GM18868 (cell line): ENCODE data around the gene PDE1C.
"Not testable (repeated sequence)": the region's sequence is repeated elsewhere in the genome, so short reads cannot be mapped to it uniquely, and the experiment has no call there.

ENCODE experiments used
- ATAC-seq: cut with Tn5 transposase; IDR thresholded peaks from one replicate; pipeline ENCODE4 v1.9.1; 2021; ENCODE audit warnings: mild to moderate bottlenecking, moderate library complexity; ENCODE audit not compliant: unreplicated experiment

PDE1C gene

DNA sequence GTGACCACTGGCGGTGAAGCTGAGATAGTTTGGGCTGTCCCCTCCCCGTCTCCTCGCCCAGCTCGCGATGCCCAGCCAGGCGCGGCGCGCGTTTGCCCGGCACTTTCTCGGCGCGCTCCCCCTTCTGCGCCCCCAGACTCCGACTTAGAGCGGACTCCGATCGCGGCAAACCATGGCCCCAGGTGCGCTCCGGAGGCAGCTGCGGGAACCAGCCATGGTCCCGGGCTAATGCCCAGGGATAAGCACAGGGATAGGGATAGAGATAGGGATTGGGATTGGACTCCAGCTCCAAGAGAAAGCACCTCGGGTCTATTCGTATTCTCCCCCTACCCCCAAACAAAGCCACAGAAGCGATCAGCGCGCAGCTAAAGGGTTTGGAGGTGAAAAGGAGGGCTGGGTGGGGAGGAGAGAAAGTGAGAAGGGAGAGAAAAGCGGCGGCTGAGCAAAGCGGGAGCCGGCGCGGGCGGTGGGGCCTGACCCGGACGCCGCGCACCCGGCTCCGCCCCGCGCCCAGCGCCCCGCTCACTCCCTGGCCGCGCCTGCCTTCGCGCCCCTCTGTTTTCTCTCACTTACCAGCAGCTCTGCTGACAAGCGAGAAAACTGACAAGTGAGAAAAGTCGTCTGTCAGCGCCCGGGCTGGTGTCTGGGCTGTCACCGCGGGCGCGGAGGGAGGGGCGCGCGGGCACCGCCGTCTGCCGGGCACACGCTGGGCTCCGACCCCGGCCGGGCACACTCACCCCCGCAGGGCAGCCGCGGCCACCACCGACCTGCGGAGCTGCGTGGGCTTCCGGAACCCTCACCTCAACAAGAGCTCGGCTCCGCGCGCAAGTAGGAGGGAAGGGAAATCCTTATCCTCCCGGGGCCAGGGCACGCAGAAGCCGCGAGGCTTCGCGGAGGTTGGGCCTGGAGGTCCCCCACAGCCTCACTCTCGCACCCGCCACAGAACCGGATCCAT is at the start of gene PDE1C:
TSS of gene PDE1C (minus strand) at position 2 of the 955 bp plus-strand sequence.
- no peak for ATAC-seq

DNA sequence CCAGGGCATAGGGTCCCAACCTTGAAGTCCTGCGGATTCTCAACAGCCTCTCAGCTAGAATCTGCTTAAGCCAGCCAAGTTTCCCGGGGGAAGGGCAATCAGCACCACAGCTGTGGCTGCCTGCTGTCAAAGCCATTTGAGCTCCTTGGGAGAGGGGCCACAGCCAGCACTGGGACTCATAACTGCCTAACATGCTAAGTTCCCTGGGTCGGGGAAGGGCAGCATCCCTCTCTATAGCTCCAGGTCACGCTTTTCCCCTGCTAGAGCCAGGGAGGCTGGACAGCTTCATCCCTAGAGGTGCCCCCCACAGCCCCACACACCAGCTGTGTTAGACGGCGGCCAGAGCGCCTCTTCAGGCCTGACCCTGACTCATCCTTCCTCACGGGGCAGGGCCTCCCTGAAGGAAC is 49.6 kb upstream of the PDE1C start:
- no peak for ATAC-seq

GRCh38 chr7:32117837-32118236 is 47.6 kb upstream of the PDE1C start:
- no peak for ATAC-seq

DNA sequence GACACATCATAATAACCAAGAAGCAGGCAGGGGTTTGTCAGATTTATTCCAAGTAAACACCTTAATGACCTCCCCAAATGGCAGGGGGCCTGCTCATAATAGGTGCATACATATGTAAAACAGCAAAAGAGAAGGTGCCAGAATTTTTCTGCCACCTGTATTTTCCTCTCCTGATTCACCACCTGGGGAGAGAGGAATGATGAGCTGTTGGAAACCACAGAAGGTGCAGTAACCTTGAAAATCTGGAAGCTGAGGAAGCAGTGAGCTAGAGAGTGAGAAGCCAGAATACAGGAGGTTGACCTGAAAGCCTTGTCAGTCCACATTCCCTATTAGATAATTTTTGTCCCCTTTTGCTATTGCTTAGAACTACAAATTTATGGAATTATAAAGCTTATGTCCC is 46.2 kb upstream of the PDE1C start:
- no peak for ATAC-seq

GRCh38 chr7:32115831-32116230 is 45.6 kb upstream of the PDE1C start:
- ATAC-seq: no peak

DNA sequence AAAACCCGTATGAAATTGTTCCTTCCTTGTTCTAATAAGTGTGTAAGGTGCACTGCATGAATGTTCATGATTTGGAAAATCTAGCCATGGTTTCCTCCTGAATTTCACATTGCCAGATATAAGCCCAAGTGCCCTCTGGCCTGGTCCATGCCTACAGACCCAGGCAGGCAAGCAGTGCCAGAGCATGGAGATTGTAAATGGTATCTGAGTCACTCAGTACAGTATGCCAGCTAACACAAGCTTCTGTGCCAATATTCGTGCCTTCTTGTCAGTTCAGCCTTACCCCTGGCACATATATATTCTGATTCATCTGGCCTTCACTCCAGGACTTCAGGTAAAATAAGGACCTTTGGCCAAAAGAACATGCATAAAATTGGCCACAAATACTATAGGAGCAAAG is 38.4 kb upstream of the PDE1C start:
- no peak for ATAC-seq

DNA sequence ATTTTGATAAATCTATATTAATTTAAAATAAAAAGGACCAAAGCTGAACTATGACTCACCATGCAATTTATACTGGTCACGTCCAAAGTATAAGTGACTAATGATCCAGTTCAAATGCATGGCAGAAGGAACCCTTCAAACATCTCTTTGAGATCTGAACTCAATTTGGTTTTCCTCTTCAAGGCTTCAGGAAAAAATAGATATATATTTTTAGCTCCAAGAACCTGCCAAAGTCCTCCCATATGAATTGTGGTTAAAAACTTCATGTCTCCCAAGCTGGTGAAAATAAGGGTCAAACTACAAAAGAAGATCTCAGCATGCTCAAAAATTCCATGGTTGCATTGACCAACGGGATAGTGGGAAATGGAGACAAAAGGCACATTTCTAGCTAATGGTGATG is 34.6 kb upstream of the PDE1C start:
- ATAC-seq: no peak

DNA sequence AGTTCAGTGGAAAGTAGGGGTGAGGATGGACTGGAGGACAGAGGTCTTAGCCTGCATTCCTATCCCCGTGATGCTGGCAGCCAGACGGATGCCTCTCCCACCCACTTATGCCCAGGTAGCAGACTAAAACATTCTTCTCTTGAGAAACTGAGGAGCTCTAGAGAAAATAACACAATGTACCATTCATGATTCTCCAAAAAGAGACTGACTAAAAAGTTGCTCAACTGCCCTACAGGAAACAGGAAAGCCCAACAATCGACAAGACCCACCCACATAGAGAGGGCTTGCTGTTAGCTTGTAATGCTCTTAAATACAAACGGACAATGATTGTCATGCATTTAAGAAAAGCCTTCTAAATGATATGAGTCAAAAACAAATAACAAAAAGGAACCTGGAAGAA is 33.2 kb upstream of the PDE1C start:
- no peak for ATAC-seq

DNA sequence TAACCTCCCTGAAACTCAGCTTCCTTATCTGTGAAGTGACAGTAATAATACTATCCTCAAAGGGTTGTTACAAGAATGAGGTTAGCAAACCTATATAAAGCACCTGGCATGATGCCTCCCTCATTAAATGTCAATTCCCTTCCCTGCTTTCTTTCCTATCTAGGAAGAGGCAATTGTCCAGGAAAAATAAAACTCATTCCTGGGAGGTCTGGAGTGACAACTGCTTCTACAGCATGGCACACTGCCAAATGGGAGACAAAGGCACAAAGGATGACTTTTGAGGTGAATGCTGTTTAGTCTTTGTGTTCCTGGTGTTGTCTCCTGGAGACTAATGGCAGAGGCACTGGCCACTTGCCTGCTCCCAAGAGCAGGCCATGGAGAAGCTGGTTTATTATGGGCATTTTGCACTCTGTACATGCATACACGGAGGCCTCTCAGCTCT is 32.2 kb upstream of the PDE1C start:
- no peak for ATAC-seq

- no peak for ATAC-seq
Measured at GRCh38 chr7:32100407-32100907, 30.2 kb upstream of the PDE1C start.

DNA sequence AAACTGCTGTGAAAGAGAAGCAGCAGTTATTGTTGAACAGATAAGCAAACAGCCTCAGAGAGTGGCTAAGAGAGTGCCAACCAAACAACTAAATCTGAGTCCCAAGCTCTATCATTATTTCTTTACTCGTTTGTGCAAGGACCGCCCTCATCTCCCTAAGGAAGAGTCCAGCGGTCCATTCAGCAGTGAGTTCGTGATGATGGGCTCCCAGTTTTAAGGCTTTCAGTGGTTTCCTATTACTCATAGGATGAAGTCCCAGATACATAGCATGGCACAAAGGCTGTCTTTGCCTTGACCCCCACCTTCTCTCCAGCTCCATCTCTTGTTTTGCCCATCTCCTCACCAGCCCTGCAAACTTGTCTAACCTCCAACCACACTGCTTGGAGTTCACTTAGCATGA is 24.3 kb upstream of the PDE1C start:
- no peak for ATAC-seq

DNA sequence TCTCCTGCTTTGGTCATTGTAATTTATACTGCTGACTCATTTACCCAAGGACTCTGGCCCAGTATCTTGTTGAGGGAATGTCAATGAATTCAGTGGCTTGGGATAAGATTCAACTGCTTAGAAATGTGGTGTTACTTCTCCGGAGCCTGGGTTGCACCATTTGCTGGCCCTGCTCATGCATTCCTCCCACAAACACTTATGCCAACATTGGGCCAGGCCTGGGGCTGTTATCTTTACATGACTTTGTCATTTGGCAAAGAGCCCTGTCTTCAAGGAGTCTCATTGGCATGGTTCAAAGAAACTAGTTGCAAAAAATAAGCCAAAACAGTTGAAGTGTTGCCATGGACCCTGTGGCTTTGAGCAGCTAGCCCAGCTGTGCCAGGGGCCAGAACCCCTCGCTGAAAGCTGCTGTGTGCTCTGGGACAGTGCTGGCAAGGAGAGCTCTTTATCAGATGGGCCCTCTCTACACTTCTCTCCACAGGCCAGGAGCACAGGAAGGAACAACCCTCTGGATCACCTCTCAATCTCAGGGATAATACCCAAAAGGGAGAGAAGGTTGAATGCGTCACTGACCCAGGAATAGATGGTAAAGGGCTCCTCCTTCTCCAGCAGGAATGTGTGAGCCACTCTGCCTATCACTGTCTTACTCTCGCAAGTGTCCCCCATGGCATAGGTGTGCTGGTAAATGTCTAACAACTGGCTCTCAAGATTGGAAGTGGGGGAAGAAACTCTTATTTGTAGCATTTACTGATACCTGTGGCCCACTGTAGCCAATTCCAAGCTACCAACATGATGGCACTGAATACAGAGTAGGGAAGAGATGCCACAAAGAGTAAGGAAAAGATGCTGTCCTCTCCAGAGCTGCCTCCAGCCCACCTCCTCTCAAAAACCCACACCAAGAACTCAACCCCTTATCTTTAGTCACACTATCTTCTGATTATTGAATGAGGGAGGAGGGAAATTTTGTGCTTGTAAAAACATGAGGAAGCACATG is 23.5 kb upstream of the PDE1C start:
- no peak for ATAC-seq

- no peak for ATAC-seq
Measured at GRCh38 chr7:32092346-32092745, 22.1 kb upstream of the PDE1C start.

GRCh38 chr7:32091608-32092210 is 21.5 kb upstream of the PDE1C start:
- peak; percentile 65 for ATAC-seq

DNA sequence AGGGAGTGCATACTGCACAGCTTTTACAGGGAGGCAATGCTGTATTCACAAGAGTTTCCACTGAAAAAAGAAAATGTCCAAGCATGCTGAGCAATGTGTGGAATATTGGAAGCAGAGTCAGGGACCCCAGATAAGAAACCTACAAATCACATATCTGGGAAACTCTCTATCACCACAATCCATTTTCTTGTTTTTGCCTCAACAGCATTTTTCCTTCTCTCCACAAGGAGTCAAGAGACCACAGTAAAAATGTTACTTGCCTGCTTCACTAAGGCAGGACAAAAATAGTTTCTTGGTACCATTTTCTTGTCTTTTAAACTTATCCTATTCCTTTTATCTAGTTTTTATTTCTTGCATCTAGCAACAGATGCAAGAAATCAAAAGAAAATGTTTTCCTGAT is 19.5 kb upstream of the PDE1C start:
- no peak for ATAC-seq

DNA sequence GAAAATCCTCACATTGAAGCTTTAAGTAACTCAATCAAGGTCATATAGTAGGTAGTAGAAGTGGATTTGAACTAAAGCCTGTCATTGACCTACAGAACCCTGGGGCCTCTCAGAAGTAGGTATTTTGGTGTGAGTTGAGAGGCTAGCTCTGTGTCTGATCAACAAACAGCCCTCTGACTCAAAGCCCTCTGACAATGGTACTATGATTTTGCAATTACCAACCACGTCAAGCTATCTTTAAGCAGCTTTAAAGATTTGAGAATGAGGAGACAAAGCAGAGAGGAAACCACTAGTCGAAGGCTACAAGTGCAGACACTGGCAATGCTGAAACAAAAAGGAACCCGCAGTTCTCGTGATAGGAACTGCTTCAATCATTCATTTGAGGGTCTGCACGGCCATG is 19.0 kb upstream of the PDE1C start:
- ATAC-seq: no peak

GRCh38 chr7:32088451-32088881 is 18.3 kb upstream of the PDE1C start:
- no peak for ATAC-seq

DNA sequence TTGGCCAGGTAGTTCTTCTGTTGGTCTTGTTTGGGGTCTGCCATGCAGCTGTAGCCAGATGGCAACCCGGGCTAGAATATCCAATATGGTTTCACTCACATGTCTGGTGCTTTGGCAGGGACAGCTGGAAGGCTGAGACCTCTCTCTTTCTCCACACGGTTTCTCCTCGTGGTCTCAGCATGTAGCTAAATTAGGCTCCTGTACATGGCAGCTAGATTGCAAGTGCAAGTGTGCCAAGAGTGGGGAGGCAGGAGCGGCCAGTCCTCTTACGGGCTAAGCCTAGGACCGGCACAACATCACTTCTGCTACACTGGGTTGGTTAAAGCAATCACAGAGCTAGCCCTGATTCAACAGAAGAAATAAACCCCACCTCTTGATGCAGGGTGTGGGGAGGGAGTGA is 9.3 kb upstream of the PDE1C start:
- ATAC-seq: no peak

- no peak for ATAC-seq
Measured at GRCh38 chr7:32078824-32079223, 8.6 kb upstream of the PDE1C start.

DNA sequence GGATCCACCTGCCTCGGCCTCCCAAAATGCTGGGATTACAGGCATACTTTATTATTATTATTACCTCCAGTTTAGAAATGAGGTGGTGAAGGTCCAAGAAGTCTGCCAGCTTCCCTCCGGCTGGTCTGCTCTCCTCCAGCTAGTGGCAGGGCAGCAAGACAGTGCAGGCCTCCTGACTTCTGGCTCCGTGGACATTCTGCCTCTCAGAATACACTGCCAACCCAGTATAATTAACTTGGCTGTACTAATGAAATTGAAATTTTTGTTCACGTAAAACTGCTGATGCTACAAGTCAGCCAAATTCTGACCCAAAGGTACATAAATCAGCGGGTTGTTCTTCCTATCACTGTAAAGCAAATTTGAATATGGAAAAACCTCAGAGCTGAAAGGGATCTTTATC is 7.6 kb upstream of the PDE1C start:
- no peak for ATAC-seq

GRCh38 chr7:32076802-32077201 is 6.6 kb upstream of the PDE1C start:
- ATAC-seq: not testable (repeated sequence)
